Smooth muscle cell of the coronary artery (primary cell): ENCODE results near the gene SGTA. TPM values are rescaled to one million over a fixed set of nuclear protein-coding genes. Genes with fewer than 3 reads are reported as not detected.

Experiments used
- total RNA-seq: library from RNA; depleted of rRNA; stranded (reverse); fragments of >200 nt; gene quantifications from 2 replicates; pipeline ENCODE4 v1.2.3, GENCODE V29; 2014; ENCODE audit warnings: low replicate concordance

The SGTA gene, protein sequence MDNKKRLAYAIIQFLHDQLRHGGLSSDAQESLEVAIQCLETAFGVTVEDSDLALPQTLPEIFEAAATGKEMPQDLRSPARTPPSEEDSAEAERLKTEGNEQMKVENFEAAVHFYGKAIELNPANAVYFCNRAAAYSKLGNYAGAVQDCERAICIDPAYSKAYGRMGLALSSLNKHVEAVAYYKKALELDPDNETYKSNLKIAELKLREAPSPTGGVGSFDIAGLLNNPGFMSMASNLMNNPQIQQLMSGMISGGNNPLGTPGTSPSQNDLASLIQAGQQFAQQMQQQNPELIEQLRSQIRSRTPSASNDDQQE
- total RNA-seq, result 13.1 and 32.2 TPM in 2 replicates

DNA sequence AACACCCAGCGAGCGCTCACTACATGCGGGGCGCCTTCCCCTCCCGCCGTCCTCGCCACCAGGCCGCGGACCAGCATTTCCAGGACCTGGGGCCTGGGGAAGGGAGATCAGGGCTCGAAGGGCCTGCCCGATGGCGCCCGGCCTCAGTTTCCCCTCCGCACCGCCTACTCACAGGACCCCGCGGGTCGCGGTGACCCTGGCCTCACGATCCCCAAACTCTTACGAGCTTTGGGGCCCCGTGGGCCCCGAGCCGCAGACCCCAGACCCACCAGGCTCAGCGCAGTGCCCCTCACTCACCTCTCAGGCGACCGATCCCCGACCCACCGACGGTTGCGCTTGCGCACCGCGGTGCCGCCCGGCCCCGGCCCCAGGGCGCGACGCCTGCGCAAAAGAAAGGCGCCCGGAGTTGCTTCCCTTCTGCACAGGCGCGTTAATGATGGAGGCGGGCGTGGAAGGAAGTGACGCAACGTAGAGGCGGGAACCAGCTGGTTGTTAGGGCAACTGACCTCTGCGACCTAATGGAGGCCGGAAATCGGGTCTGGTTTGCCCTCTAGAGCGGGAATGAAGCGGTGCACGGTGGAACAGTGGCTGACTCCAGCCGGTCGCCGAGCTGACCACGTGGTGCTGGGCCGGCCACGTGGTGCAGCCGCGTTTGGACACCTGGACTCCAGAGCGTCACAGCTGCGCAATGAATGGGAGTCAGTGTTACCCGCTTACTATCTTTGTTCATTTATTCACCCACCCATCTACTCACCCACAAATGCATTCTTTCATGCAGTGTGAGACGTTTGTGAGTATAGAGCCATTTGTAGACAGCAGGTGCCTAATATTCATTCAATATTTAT is at the start of gene SGTA:
SGTA (minus strand) TSS at position 338 of the 845 bp plus-strand sequence. CDS start 14,205 bp downstream, outside the sequence.

DNA sequence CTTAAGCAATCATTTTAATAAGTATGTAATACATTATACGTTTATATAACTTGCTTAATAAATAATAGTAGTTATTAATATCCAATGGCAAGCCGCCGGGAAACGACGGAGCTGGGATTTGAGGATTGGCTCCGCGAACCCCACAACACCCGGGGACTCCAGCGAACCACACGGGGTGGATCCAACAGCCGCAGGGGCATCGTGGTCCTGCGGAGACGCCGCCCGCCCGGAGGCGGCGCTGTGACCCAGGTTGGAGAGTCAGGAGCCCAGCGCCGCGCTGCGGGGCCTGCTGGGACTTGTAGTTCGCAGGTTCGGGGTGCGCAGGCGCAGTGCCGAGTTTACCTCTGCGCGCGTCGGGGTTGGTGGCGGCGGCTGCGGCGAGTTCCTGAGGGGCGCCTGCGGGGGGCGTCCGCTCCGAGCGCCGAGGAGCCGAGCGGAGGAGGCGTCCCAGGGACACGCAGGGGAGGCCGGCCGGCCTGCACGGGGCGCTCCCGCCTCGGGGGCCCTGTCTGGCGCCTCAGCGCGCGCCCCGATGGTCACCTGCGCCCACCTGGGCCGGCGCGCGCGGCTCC is 36.6 kb upstream of the SGTA start, which contains the start of gene ZNF554:
ZNF554 (plus strand) TSS at position 329 of the 572 bp plus-strand sequence; CDS start at position 533, 204 bp downstream.

DNA sequence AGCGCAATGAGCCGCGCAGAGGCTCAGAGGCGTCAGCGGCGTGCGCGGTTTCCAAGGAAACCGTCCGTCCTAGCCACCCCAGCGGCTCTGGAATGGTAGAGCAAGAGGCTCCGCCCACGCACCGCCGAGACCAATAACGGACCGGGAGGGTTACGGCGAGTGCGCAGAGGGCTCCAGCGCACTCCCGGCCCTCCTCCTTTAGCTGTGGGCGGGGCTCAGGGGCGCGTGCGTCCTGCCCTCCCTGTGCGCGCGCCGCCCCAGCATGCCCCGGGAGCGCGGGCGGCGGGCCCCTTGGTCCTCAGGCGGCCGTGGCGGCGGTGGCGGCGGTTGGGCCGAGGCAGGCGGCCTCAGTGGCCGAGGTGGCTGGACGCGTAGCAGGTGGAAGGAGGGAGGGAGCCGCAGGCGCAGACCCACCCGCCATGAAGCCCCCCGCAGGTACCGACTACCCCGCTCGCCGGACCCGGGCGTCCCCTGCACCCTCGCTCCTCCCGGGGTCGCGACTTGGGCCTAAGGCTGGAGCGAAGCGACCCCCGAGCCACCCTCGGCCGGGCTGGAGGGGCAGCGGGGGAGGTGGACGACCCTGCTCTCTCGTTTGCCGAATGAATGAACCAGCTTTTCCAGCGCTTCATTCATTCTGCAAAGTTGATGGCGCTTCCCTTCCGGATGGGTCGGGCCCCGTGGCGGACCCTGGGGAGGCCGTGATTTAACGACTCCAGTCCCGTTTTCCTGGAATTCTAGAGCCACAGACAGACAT is 2.3 kb upstream of the SGTA start, which contains the start of gene THOP1:
THOP1 (plus strand) TSS at position 260 of the 754 bp plus-strand sequence; CDS start at position 420, 160 bp downstream.

DNA sequence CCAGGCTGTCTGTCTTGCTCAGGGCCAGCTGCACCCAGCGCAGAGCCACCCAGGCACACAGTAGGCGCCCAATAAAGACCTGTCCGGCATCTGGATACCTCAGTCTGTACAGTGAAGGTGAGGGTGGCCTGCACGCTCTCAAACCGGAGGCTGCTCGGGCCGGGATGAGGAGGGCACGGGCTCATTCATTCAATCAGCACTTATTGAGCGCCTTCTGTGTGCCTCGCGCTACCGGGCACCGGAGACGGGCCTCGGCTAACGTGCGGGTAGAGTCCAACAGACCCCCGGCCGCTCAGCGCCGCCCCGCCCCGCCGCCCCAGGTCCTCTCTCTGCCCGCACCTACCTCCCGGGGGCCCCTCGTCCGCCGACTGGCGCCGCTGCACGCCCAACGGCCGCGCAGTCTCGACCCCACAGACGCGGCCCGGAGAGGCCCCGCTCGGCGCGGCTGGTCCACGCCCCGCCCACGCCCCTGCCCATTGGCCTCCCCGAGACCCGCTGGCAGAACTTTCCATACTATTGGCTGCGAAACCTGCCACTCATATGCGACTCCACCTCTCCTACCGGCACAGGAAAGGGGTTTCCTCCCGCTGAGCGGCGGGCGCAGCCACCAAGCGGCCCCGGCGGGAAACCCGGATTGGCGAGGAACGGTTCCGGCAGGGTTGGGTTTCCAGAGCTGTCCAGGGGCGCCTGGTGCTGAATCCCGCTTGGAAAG is 43.3 kb downstream of the SGTA start, which contains the start of gene SLC39A3:
SLC39A3 (minus strand) TSS at position 416 of the 712 bp plus-strand sequence. CDS start 2,760 bp downstream, outside the sequence.

DNA sequence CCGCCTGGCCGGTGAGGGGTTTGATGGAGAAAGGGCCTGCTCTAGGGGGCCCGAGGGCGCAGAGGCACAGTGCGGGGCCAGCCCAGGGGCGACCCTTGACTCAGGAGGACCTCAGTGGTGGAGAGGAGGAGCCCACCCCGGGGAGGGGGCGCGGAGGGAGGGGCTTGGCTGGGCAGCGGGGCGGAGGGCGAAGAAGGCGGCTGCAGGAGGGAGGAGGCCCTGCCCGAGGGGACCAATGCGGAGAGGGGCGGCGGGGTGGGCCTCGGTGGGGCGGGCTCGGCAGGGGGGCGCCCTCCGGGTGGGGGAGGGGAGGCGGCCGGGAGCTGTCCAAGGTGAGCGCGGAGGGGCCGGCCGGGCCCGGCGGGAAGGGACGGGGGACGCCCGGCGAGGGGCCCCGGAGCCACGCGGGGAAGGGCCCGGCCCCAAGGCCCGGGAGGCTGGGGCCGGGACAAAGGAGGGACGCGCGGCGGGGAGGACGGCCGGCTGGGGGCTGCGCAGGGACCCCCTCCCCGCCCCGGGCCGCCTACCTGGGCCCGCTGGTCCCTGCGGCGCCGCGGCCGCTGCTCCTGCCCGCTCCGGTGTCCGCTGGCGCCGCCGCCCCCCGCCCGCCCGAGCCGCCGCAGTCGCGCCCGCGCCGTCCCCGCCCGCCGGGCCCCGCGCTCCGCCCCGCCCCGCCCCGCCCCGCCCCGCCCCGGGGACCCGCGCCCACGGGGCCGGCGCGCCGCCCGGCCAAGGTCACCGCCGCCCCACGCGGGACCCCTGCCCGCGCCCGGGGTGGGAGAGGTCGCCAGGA is 62.1 kb downstream of the SGTA start, which contains the start of gene DIRAS1:
DIRAS1 (minus strand) TSS at position 596 of the 793 bp plus-strand sequence. CDS start 3,566 bp downstream, outside the sequence.

Other genes with a start within 250 kb of the SGTA start
- 0.35 and 0.38 TPM in 2 replicates for gene GNG7, start 80.6 kb downstream of the SGTA start, total RNA-seq
- 1.2 and 18.4 TPM in 2 replicates for gene DIRAS1, start 61.9 kb downstream of the SGTA start, total RNA-seq
- gene SLC39A3, start 43.3 kb downstream of the SGTA start, total RNA-seq, result 18.7 and 24.3 TPM in 2 replicates
- gene THOP1, start 2.2 kb upstream of the SGTA start, total RNA-seq, result 51.2 and 92.5 TPM in 2 replicates
- 3.2 and 3.3 TPM in 2 replicates for gene ZNF554, start 36.6 kb upstream of the SGTA start, total RNA-seq
- gene ZNF555, start 58.2 kb upstream of the SGTA start, total RNA-seq, result 5.7 and 5.8 TPM in 2 replicates
- gene ZNF556, start 84.1 kb upstream of the SGTA start, total RNA-seq, result 0.08 and 0.12 TPM in 2 replicates
- 3.7 and 4.7 TPM in 2 replicates for gene ZNF57, start 117.7 kb upstream of the SGTA start, total RNA-seq
- gene ZNF77, start 161.7 kb upstream of the SGTA start, total RNA-seq, result 4.6 and 5.8 TPM in 2 replicates
- 0.12 and 2.1 TPM in 2 replicates for gene TLE6, start 194.3 kb upstream of the SGTA start, total RNA-seq
- 4.4 TPM in 2 replicates for gene TLE2, start 246.0 kb upstream of the SGTA start, total RNA-seq